Neuronal stem cell (in vitro differentiated cells): ENCODE measurements around the gene THADA.

Experiments used
- DNase-seq: peaks from one replicate; pipeline ENCODE4 v3.0.0-alpha.2; 2013; ENCODE audit warnings: low spot score
- H2AFZ ChIP-seq: one replicate; pipeline ENCODE4 v1.6.1; 2013; ENCODE audit warnings: mild to moderate bottlenecking, low read length, inconsistent platforms
- H2AK5ac ChIP-seq: 2 replicates; pipeline ENCODE4 v1.6.1; 2013; ENCODE audit warnings: low read depth, mild to moderate bottlenecking, inconsistent platforms, low read length, moderate library complexity, mixed read lengths
- H2BK120ac ChIP-seq: 2 replicates; pipeline ENCODE4 v1.6.1; 2013; ENCODE audit warnings: low read depth, mild to moderate bottlenecking, inconsistent platforms, low read length, moderate library complexity, mixed read lengths
- H2BK12ac ChIP-seq: one replicate; pipeline ENCODE4 v1.6.1; 2013; ENCODE audit warnings: low read length, inconsistent platforms
- H2BK15ac ChIP-seq: 2 replicates; pipeline ENCODE4 v1.6.1; 2013; ENCODE audit warnings: mild to moderate bottlenecking, low read length, inconsistent platforms, mixed read lengths
- H2BK5ac ChIP-seq: one replicate; pipeline ENCODE4 v1.6.1; 2013; ENCODE audit warnings: inconsistent platforms, mild to moderate bottlenecking, low read length, moderate library complexity
- H3K14ac ChIP-seq: one replicate; pipeline ENCODE4 v1.6.1; 2013; ENCODE audit warnings: low read length, inconsistent platforms
- H3K18ac ChIP-seq: 2 replicates; pipeline ENCODE4 v1.6.1; 2013; ENCODE audit warnings: low read length, inconsistent platforms
- H3K23ac ChIP-seq: 2 replicates; pipeline ENCODE4 v1.6.1; 2013; ENCODE audit warnings: low read depth, mild to moderate bottlenecking, mixed read lengths, low read length, inconsistent platforms; ENCODE audit not compliant: poor library complexity
- H3K27ac ChIP-seq: replicated peaks from 3 replicates; pipeline ENCODE4 v1.5.1; 2013; ENCODE audit warnings: low read length, inconsistent platforms
- H3K27me3 ChIP-seq, 3 experiments: 2 replicates each; pipeline ENCODE4 v1.6.1; 2013; ENCODE audit warnings: low read length in 3 of 3, mild to moderate bottlenecking in 2 of 3, inconsistent platforms in 1 of 3, low read depth in 1 of 3, mixed read lengths in 1 of 3, moderate library complexity in 1 of 3; ENCODE audit not compliant: control insufficient read depth in 3 of 3, insufficient read depth in 3 of 3
- H3K36me3 ChIP-seq, 2 donors: replicated peaks in 1 of 2; 2 replicates each; pipeline ENCODE4 v1.6.1; 2013; ENCODE audit warnings: low read length in 2 of 2; ENCODE audit not compliant: control insufficient read depth in 2 of 2, insufficient read depth in 2 of 2
- H3K4ac ChIP-seq: 2 replicates; pipeline ENCODE4 v1.6.1; 2013; ENCODE audit warnings: inconsistent platforms, mild to moderate bottlenecking, low read length, moderate library complexity
- H3K4me1 ChIP-seq, 2 donors: 1 replicate in 1 of 2; 2 replicates in 1 of 2; pipeline ENCODE4 v1.6.1; 2013; ENCODE audit warnings: low read length in 2 of 2, low read depth in 1 of 2; ENCODE audit not compliant: control insufficient read depth in 2 of 2, insufficient read depth in 1 of 2
- H3K4me2 ChIP-seq: one replicate; pipeline ENCODE4 v1.6.1; 2013; ENCODE audit warnings: mild to moderate bottlenecking, low read length, inconsistent platforms; ENCODE audit not compliant: insufficient read depth, poor library complexity, severe bottlenecking
- H3K4me3 ChIP-seq, 2 donors: 2 replicates each; pipeline ENCODE4 v1.5.1; 2013; ENCODE audit warnings: low read length in 2 of 2, mild to moderate bottlenecking in 2 of 2, inconsistent platforms in 1 of 2, moderate library complexity in 1 of 2
- H3K79me1 ChIP-seq: one replicate; pipeline ENCODE4 v1.6.1; 2013; ENCODE audit warnings: low read depth, mild to moderate bottlenecking, inconsistent platforms, low read length, moderate library complexity
- H3K9ac ChIP-seq: one replicate; pipeline ENCODE4 v1.6.1; 2013; ENCODE audit warnings: mild to moderate bottlenecking, low read depth, low read length, inconsistent platforms; ENCODE audit not compliant: poor library complexity
- H3K9me3 ChIP-seq, 2 donors: replicated peaks in 1 of 2; 2 replicates each; pipeline versions ENCODE3 to v1.6.1; 2013; ENCODE audit warnings: low read length in 2 of 2, mild to moderate bottlenecking in 2 of 2, inconsistent platforms in 1 of 2, low read depth in 1 of 2, mixed read lengths in 1 of 2, moderate library complexity in 1 of 2; ENCODE audit not compliant: control insufficient read depth in 2 of 2, insufficient read depth in 1 of 2
- H4K8ac ChIP-seq: one replicate; pipeline ENCODE4 v1.6.1; 2013; ENCODE audit warnings: low read depth, mild to moderate bottlenecking, inconsistent platforms, low read length, moderate library complexity
- H4K91ac ChIP-seq: one replicate; pipeline ENCODE4 v1.6.1; 2013; ENCODE audit warnings: low read length, low read depth, mild to moderate bottlenecking, inconsistent platforms; ENCODE audit not compliant: poor library complexity
- WGBS, 2 donors: extraction: QIAGEN DNeasy Blood & Tissue Kit; methylation state at CpG; one replicate each; pipeline ENCODE4 v1.1.7; 2013; ENCODE audit warnings: missing lambda C conversion rate in 2 of 2, mixed read lengths in 1 of 2; ENCODE audit not compliant: insufficient read length in 2 of 2, insufficient replicate concordance in 1 of 2; ENCODE audit errors: extremely low coverage in 2 of 2; 5-methylcytosine and 5-hydroxymethylcytosine counted together

THADA gene

GRCh38 chr2:43270461-43270860 lies 325.4 kb downstream of the THADA start:
- Histone ChIP-seq H3K9me3 (no peaks in the 10 kb centered on the region), H2BK5ac (no peak overlapping the region), H3K36me3 (no peaks in the 10 kb centered on the region), H3K27me3 (no peaks in the 10 kb centered on the region), H3K4me1 (peaks cover 6 to 18% of the 10 kb centered on the region in 2 donors), H3K4ac (no peak overlapping the region), H3K14ac (no peak overlapping the region), H3K9ac (no peak overlapping the region), H3K79me1 (no peaks in the 10 kb centered on the region), H3K27ac (no peak overlapping the region), H3K23ac (no peak overlapping the region), H4K91ac (no peak overlapping the region), H3K18ac (no peak overlapping the region), H2BK15ac (no peak overlapping the region), H3K4me2 (no peak overlapping the region), H2AFZ (no peak overlapping the region), H3K4me3 (no peak overlapping the region), H2BK120ac (no peak overlapping the region), H2AK5ac (no peak overlapping the region), H4K8ac (no peak overlapping the region), H2BK12ac (no peak overlapping the region)
- no peak for DNase-seq
- no CpG with 5 or more reads among the region's 2 CpGs for WGBS, 2 donors

DNA sequence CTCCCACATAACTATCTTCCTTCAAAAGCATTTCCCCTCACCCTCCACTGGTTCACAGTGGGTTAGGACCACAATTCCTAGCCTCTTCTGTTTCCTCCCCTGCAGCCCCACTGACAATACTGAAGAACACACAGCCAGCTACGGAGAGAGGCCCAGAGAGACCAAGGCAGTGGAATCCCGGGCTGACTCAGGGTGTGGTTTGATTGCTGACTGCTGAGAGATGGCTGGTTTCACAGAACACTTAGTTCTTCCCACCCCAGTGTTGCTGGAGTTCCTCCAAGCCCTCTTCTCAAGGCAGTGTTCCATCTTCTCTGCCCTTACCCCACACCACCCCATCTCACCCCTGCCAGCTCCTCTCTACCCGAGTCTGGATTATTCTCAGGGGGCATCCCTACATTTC lies 326.1 kb downstream of the THADA start:
- H2BK120ac ChIP-seq, result no peak overlapping the region
- no peak overlapping the region for H3K14ac ChIP-seq
- H3K36me3 ChIP-seq, result no peaks in the 10 kb centered on the region
- no peak overlapping the region for H2BK12ac ChIP-seq
- H4K91ac ChIP-seq, result no peak overlapping the region
- no peaks in the 10 kb centered on the region for H3K79me1 ChIP-seq
- no peak overlapping the region for H2BK15ac ChIP-seq
- H2BK5ac ChIP-seq, result no peak overlapping the region
- no peaks in the 10 kb centered on the region for H3K27me3 ChIP-seq
- no peak overlapping the region for H3K4me2 ChIP-seq
- WGBS, 2 donors, result no CpG with 5 or more reads among the region's 3 CpGs
- H3K9me3 ChIP-seq, result no peaks in the 10 kb centered on the region
- H3K4ac ChIP-seq, result no peak overlapping the region
- H3K23ac ChIP-seq, result no peak overlapping the region
- H2AK5ac ChIP-seq, result no peak overlapping the region
- peaks cover 6 to 18% of the 10 kb centered on the region in 2 donors for H3K4me1 ChIP-seq
- peak overlapping the region; percentile 45 for H3K18ac ChIP-seq
- no peak overlapping the region for H4K8ac ChIP-seq
- no peak for DNase-seq
- H3K4me3 ChIP-seq, result no peak overlapping the region
- no peak overlapping the region for H3K9ac ChIP-seq
- no peak overlapping the region for H3K27ac ChIP-seq
- H2AFZ ChIP-seq, result no peak overlapping the region

DNA sequence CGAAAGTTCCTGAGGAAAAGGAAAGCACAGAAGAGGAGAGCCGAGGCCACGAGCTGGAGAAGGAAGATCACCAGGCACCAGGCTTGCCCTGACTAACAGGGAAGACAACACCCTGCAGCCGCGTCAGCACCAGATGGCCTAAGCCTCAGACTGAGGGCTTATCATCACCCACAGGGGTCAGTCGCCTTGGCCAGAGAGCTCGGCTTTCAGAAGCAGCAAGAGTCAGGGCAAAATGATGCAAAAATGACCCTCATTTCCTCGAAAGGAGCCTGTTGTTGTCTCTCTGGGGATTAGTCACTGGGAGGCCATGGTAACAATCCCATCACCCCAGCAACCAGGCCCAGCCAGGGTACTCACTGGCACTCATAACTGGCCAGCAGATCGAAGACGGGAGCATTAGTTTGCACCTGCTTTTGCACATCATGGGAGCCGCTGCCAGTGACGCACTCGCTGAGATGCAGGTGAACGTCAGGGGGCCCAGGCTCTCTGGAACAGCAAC lies 326.7 kb downstream of the THADA start:
- Histone ChIP-seq H3K4me3 (no peak overlapping the region), H3K18ac (peak overlapping the region; percentile 75), H3K79me1 (no peaks in the 10 kb centered on the region), H3K14ac (no peak overlapping the region), H2BK12ac (peak overlapping the region; percentile 60), H3K23ac (no peak overlapping the region), H4K91ac (no peak overlapping the region), H4K8ac (peak overlapping the region; percentile 78), H3K9ac (peak overlapping the region; percentile 70), H3K4me2 (no peak overlapping the region), H3K9me3 (no peaks in the 10 kb centered on the region), H3K27me3 (no peaks in the 10 kb centered on the region), H2BK15ac (no peak overlapping the region), H2BK120ac (no peak overlapping the region), H3K27ac (no peak overlapping the region), H2BK5ac (peak overlapping the region; percentile 63), H3K36me3 (no peaks in the 10 kb centered on the region), H3K4me1 (peaks cover 6 to 18% of the 10 kb centered on the region in 2 donors), H2AK5ac (peak overlapping the region; percentile 15), H2AFZ (no peak overlapping the region), H3K4ac (no peak overlapping the region)
- no peak for DNase-seq
- no CpG with 5 or more reads among the region's 14 CpGs for WGBS, 2 donors

DNA sequence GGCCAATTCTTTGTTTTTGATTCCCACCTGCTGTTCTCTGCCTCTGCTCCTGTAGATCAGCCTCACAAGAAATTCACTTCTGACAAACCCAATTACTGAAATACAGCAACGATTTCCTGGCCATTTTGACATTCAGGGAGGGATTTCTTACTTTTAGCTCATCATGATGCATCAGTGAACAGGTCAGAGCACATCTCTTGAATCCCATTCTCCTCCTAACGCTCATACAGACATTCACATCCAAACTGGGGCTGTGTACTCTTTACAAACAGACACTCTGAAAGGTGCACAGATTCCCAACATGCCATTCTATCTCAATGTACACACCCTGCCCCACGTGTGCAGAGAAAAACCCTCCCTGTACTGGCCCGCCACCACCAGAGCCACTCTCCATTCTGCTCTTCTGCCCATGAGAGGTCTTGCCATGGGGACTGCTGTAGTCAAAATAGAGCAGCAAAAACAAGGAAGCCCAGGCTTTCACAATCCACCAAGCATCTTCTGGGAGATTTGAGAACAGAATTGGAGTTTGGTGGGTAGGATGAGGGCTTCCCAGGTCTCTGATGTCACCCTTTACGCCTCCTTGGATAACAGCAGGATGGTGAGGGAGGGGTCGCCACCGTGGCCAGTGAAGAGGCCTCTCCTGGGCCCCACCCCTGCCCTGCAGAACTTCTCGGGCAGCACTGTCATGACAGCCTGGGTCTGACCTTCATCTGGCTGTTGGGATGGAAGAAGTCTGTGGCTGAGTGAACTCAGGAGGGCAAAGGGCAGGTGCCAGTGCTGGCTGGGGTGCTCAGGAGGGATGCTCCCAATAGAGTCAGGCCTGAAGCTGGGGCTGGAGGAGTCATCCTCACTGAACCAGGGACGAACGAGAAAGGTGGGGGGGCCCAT lies 327.5 kb downstream of the THADA start:
- no peak overlapping the region for H3K27ac ChIP-seq
- DNase-seq, result no peak
- no peak overlapping the region for H2BK15ac ChIP-seq
- H4K8ac ChIP-seq, result no peak overlapping the region
- no peak overlapping the region for H4K91ac ChIP-seq
- WGBS, 2 donors, result no CpG with 5 or more reads among the region's 10 CpGs
- H2BK5ac ChIP-seq, result no peak overlapping the region
- H2BK120ac ChIP-seq, result no peak overlapping the region
- H3K9ac ChIP-seq, result no peak overlapping the region
- no peaks in the 10 kb centered on the region for H3K36me3 ChIP-seq
- H3K4me1 ChIP-seq, result peaks cover 6 to 18% of the 10 kb centered on the region in 2 donors
- H3K4ac ChIP-seq, result no peak overlapping the region
- H3K27me3 ChIP-seq, result no peaks in the 10 kb centered on the region
- no peaks in the 10 kb centered on the region for H3K79me1 ChIP-seq
- H3K4me3 ChIP-seq, result no peak overlapping the region
- H3K9me3 ChIP-seq, result no peaks in the 10 kb centered on the region
- no peak overlapping the region for H2BK12ac ChIP-seq
- no peak overlapping the region for H3K23ac ChIP-seq
- H3K4me2 ChIP-seq, result no peak overlapping the region
- no peak overlapping the region for H2AK5ac ChIP-seq
- no peak overlapping the region for H3K18ac ChIP-seq
- H3K14ac ChIP-seq, result no peak overlapping the region
- H2AFZ ChIP-seq, result no peak overlapping the region
